ENCODE data around the gene CYP26C1. TPM values are rescaled to one million over a fixed set of nuclear protein-coding genes. Genes with fewer than 3 reads are reported as not detected.
A peak's percentile ranks its signal among the peaks of the same experiment; 100 is the strongest.

The CYP26C1 gene
- total and polyA plus RNA-seq, 2 of the 13 experiments (the other 11 are each of a cell fraction or from before 2014, with no cell fraction given): 0.02 TPM; not detected in 1

- TF ChIP-seq ZNF280D (CRISPR knock-in tag; IDR thresholded peaks at IDR 0.05) (peak; percentile 51; the same call in 1 of the 2 replicates), KDM2A (CRISPR knock-in tag; IDR thresholded peaks at IDR 0.05; ENCODE audit: borderline replicate concordance, low read depth) (no peak), GLI4 (CRISPR knock-in tag; IDR thresholded peaks at IDR 0.05; ENCODE audit: borderline replicate concordance) (no peak), DMTF1 (CRISPR knock-in tag; IDR thresholded peaks at IDR 0.05) (no peak), ZNF710 (CRISPR knock-in tag; IDR thresholded peaks at IDR 0.05; ENCODE audit: borderline replicate concordance) (no peak), ZMYM3 (CRISPR knock-in tag; IDR thresholded peaks at IDR 0.05) (peak; percentile 94), SALL1 (CRISPR knock-in tag; IDR thresholded peaks at IDR 0.05) (peak; percentile 46; the same call in 1 of the 2 replicates), HOXD1 (CRISPR knock-in tag; IDR thresholded peaks at IDR 0.05) (no peak), FOXO1 (CRISPR knock-in tag; IDR thresholded peaks at IDR 0.05) (0 out of 2 replicates have a peak, but pooled peaks have one; percentile 35), ZNF770 (CRISPR knock-in tag; IDR thresholded peaks at IDR 0.05) (peak; percentile 99), KDM1A (CRISPR knock-in tag; IDR thresholded peaks at IDR 0.05) (peak; percentile 74; the same call in 1 of the 2 replicates), EED (CRISPR knock-in tag; IDR thresholded peaks at IDR 0.05) (no peak), NCOR1 (IDR thresholded peaks at IDR 0.05; ENCODE audit: borderline replicate concordance, low read length) (0 out of 2 replicates have a peak, but pooled peaks have one; percentile 6), FOXP4 (CRISPR knock-in tag; IDR thresholded peaks at IDR 0.05) (peak; percentile 76), ATF4 (CRISPR knock-in tag; IDR thresholded peaks at IDR 0.05) (peak in 1 of 2 experiments; percentile 47; a peak in 1 of 4 replicates)
These were observed 28.3 kb upstream of the CYP26C1 start (continued) for GRCh38 chr10:93032105-93032808.
